NCI-H146 (cell line): ENCODE data around the gene STRBP.
A peak's percentile ranks its signal among the peaks of the same experiment; 100 is the strongest.

Source experiments
- DNase-seq: peaks from one replicate; lab custom pipeline; 2025; lab: John Stamatoyannopoulos, UW

Gene STRBP

GRCh38 chr9:123129423-123129822 lies 139.0 kb downstream of the STRBP start:
- DNase-seq = no peak

GRCh38 chr9:123128591-123128990 lies 139.8 kb downstream of the STRBP start:
- DNase-seq = no peak

- DNase-seq = no peak
Measured at GRCh38 chr9:123127512-123128075, 140.8 kb downstream of the STRBP start.

- no peak for DNase-seq
Measured at GRCh38 chr9:123121457-123121856, 146.9 kb downstream of the STRBP start.

GRCh38 chr9:123120953-123121352 lies 147.4 kb downstream of the STRBP start:
- no peak for DNase-seq

- peak; percentile 77 for DNase-seq
Measured at GRCh38 chr9:123120131-123120530, 148.3 kb downstream of the STRBP start.

GRCh38 chr9:123119566-123119965 lies 148.8 kb downstream of the STRBP start:
- no peak for DNase-seq

GRCh38 chr9:123116036-123116435 lies 152.3 kb downstream of the STRBP start:
- no peak for DNase-seq

- no peak for DNase-seq
Measured at GRCh38 chr9:123115146-123115913, 153.1 kb downstream of the STRBP start.

GRCh38 chr9:123113185-123113584 lies 155.2 kb downstream of the STRBP start:
- DNase-seq = no peak

GRCh38 chr9:123112015-123112975 lies 156.1 kb downstream of the STRBP start:
- DNase-seq = no peak

GRCh38 chr9:123111427-123112014 lies 156.9 kb downstream of the STRBP start:
- no peak for DNase-seq

GRCh38 chr9:123109540-123110279 lies 158.7 kb downstream of the STRBP start:
- DNase-seq = no peak

GRCh38 chr9:123108976-123109375 lies 159.4 kb downstream of the STRBP start:
- no peak for DNase-seq

GRCh38 chr9:123107639-123108285 lies 160.6 kb downstream of the STRBP start:
- DNase-seq = no peak

GRCh38 chr9:123105490-123105889 lies 162.9 kb downstream of the STRBP start:
- no peak for DNase-seq

- no peak for DNase-seq
Measured at GRCh38 chr9:123104807-123105206, 163.6 kb downstream of the STRBP start.

GRCh38 chr9:123102375-123103113 lies 165.8 kb downstream of the STRBP start:
- no peak for DNase-seq

GRCh38 chr9:123099548-123099947 lies 168.8 kb downstream of the STRBP start:
- DNase-seq = no peak

GRCh38 chr9:123099042-123099441 lies 169.3 kb downstream of the STRBP start:
- DNase-seq = no peak
